ENCODE data around the gene CKB.
"Not testable (repeated sequence)": the region's sequence is repeated elsewhere in the genome, so short reads cannot be mapped to it uniquely, and the experiment has no call there.

CKB gene

GRCh38 chr14:103512180-103512579, 10.4 kb downstream of the CKB start:
- not testable (repeated sequence) for DNase-seq (ENCODE audit: low read depth, low spot score)

- no peak for DNase-seq (ENCODE audit: low read depth, low spot score)
Measured at GRCh38 chr14:103510724-103511693, 11.6 kb downstream of the CKB start.

GRCh38 chr14:103509864-103510723, 12.5 kb downstream of the CKB start:
- no peak for DNase-seq (ENCODE audit: low read depth, low spot score)

GRCh38 chr14:103508521-103509329, 13.9 kb downstream of the CKB start:
- DNase-seq (ENCODE audit: low read depth, low spot score) = no peak

GRCh38 chr14:103507751-103508150, 14.9 kb downstream of the CKB start:
- no peak for DNase-seq (ENCODE audit: low read depth, low spot score)

- DNase-seq (ENCODE audit: low read depth, low spot score) = no peak
Measured at GRCh38 chr14:103504991-103505565, 17.6 kb downstream of the CKB start.

- no peak for DNase-seq (ENCODE audit: low read depth, low spot score)
Measured at GRCh38 chr14:103503296-103503695, 19.3 kb downstream of the CKB start.

GRCh38 chr14:103502877-103503276, 19.8 kb downstream of the CKB start:
- DNase-seq (ENCODE audit: low read depth, low spot score) = no peak

- DNase-seq (ENCODE audit: low read depth, low spot score) = no peak
Measured at GRCh38 chr14:103501921-103502669, 20.5 kb downstream of the CKB start.

GRCh38 chr14:103501041-103501870, 21.4 kb downstream of the CKB start:
- DNase-seq (ENCODE audit: low read depth, low spot score) = no peak

- peak; percentile 50 for DNase-seq (ENCODE audit: low read depth, low spot score)
Measured at GRCh38 chr14:103500148-103500990, 22.3 kb downstream of the CKB start.

GRCh38 chr14:103499709-103500108, 22.9 kb downstream of the CKB start:
- DNase-seq (ENCODE audit: low read depth, low spot score) = no peak

- no peak for DNase-seq (ENCODE audit: low read depth, low spot score)
Measured at GRCh38 chr14:103496776-103497175, 25.9 kb downstream of the CKB start.

- no peak for DNase-seq (ENCODE audit: low read depth, low spot score)
Measured at GRCh38 chr14:103495854-103496253, 26.8 kb downstream of the CKB start.

- no peak for DNase-seq (ENCODE audit: low read depth, low spot score)
Measured at GRCh38 chr14:103492156-103492925, 30.3 kb downstream of the CKB start.

- no peak for DNase-seq (ENCODE audit: low read depth, low spot score)
Measured at GRCh38 chr14:103491691-103492090, 30.9 kb downstream of the CKB start.

- DNase-seq (ENCODE audit: low read depth, low spot score) = no peak
Measured at GRCh38 chr14:103489621-103490020, 33.0 kb downstream of the CKB start.

- no peak for DNase-seq (ENCODE audit: low read depth, low spot score)
Measured at GRCh38 chr14:103488960-103489359, 33.7 kb downstream of the CKB start.
